Measurements from ENCODE around the gene SMARCA4.

DNA sequence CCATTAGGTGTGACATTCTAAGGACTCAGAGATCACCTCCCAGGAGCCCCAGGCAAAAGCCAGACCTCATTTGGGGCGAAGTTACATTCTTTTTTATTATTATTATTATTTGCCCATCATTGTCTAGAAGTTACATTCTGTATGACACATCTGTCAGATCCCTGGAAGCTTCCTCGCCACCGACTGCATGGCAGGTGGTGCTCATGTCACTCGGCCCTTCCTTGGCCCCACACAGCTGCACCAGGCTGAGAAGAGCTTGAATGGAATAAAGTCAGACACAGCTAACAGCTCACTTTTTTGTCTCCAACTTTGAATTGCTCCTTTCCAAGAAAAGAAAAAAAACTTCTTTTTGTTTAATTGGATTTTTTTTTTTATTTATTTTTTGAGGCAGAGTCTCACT is 87.0 kb downstream of the SMARCA4 start:
- TF ChIP-seq, protein P1, sequence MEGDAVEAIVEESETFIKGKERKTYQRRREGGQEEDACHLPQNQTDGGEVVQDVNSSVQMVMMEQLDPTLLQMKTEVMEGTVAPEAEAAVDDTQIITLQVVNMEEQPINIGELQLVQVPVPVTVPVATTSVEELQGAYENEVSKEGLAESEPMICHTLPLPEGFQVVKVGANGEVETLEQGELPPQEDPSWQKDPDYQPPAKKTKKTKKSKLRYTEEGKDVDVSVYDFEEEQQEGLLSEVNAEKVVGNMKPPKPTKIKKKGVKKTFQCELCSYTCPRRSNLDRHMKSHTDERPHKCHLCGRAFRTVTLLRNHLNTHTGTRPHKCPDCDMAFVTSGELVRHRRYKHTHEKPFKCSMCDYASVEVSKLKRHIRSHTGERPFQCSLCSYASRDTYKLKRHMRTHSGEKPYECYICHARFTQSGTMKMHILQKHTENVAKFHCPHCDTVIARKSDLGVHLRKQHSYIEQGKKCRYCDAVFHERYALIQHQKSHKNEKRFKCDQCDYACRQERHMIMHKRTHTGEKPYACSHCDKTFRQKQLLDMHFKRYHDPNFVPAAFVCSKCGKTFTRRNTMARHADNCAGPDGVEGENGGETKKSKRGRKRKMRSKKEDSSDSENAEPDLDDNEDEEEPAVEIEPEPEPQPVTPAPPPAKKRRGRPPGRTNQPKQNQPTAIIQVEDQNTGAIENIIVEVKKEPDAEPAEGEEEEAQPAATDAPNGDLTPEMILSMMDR (IDR thresholded peaks at IDR 0.05; ENCODE audit: low read length) = no peak
- no peak for TF ChIP-seq EZH2 (IDR thresholded peaks at IDR 0.05; ENCODE audit: borderline replicate concordance, low read length)

Measured in OCI-LY1 (cell line).